Panc1 (cell line): Measurements from ENCODE around the gene H2AZ2. TPM values are rescaled to one million over a fixed set of nuclear protein-coding genes. Genes with fewer than 3 reads are reported as not detected.

Source experiments
- ATAC-seq: fragments of 200-7000 bp; cut with Tn5 transposase; 2 replicates; pipeline ENCODE4 v1.9.1; 2020; ENCODE audit warnings: mild to moderate bottlenecking, moderate library complexity
- BruUV-seq: library from RNA; stranded (reverse); fragments of 400-500 nt; replicated peaks from 2 replicates; lab custom pipeline; 2021; lab: Mats Ljungman, UMichigan
- CTCF ChIA-PET: fragments of 300-600 bp; sonication (Branson Sonifier 250); formaldehyde crosslinking; loops from one replicate; lab custom pipeline; 2022; ENCODE audit warnings: antibody characterized with exemption; lab: Charles Lee
- POLR2A ChIA-PET: fragments of 300-600 bp; sonication (Branson Sonifier 250); formaldehyde crosslinking; loops from one replicate; lab custom pipeline; 2022; ENCODE audit warnings: antibody characterized with exemption; lab: Charles Lee
- DNase-seq: peaks from one replicate; pipeline ENCODE4 v3.0.0-alpha.2; 2010; ENCODE audit warnings: low read depth, low spot score
- H3K27ac ChIP-seq: 2 replicates; pipeline ENCODE4 v1.5.1; 2011; ENCODE audit warnings: mild to moderate bottlenecking, low read length, inconsistent platforms
- H3K27me3 ChIP-seq: fragments of 200-500 bp; sonication (Bioruptor generic); 2 replicates; pipeline ENCODE4 v1.6.0; 2014; ENCODE audit warnings: low read length, inconsistent platforms; ENCODE audit not compliant: control insufficient read depth, insufficient read depth
- H3K36me3 ChIP-seq: fragments of 200-500 bp; sonication (Bioruptor generic); 2 replicates; pipeline ENCODE4 v1.5.1; 2014; ENCODE audit warnings: inconsistent platforms, mild to moderate bottlenecking, low read length, moderate library complexity; ENCODE audit not compliant: control insufficient read depth, insufficient read depth
- H3K4me1 ChIP-seq: 2 replicates; pipeline ENCODE4 v1.5.1; 2011; ENCODE audit warnings: inconsistent platforms, mild to moderate bottlenecking, low read length, moderate library complexity; ENCODE audit not compliant: control insufficient read depth, insufficient read depth
- H3K4me3 ChIP-seq, 2 experiments: 2 replicates each; pipeline ENCODE4 v1.5.1; 2011 to 2012; ENCODE audit warnings: low read depth in 2 of 2, low read length in 2 of 2, mild to moderate bottlenecking in 2 of 2, inconsistent platforms in 1 of 2, moderate library complexity in 1 of 2
- H3K9me3 ChIP-seq: fragments of 200-500 bp; sonication (Bioruptor generic); 2 replicates; pipeline ENCODE4 v1.5.1; 2014; ENCODE audit warnings: low read depth, mild to moderate bottlenecking, inconsistent platforms, low read length, moderate library complexity; ENCODE audit not compliant: control insufficient read depth, insufficient read depth
- POLR2AphosphoS5 ChIP-seq: IDR thresholded peaks from 2 replicates; pipeline ENCODE4 v1.6.1; 2012; ENCODE audit warnings: mild to moderate bottlenecking, low read depth, low read length, moderate library complexity
- SIN3A ChIP-seq: IDR thresholded peaks from 2 replicates; pipeline ENCODE4 v1.6.1; 2012; ENCODE audit warnings: low read depth, mild to moderate bottlenecking, low read length, moderate library complexity, borderline replicate concordance; ENCODE audit not compliant: insufficient read depth
- TCF7L2 ChIP-seq: IDR thresholded peaks from 2 replicates; pipeline ENCODE4 v1.6.1; 2011; ENCODE audit warnings: mild to moderate bottlenecking, low read depth, low read length, inconsistent platforms
- in situ Hi-C: cut with HindIII; loops from 2 replicates; pipeline ENCODE4 v1.10.0; 2016; ENCODE audit warnings: low sequenced_read_pairs, low pct_unique_long_range_greater_than_20kb
- intact Hi-C: fragments of 100-400 bp; cut with micrococcal nuclease; formaldehyde crosslinking; loops from one replicate; pipeline ENCODE4 v1.10.0; 2022; ENCODE audit not compliant: unreplicated experiment
- total RNA-seq: library from RNA; stranded (reverse); gene quantifications from one replicate; pipeline ENCODE4 v1.2.1, GENCODE V29; 2021; ENCODE audit not compliant: unreplicated experiment
- TF ChIP-seq, protein P1 (sequence below): fragments of 450-650 bp; IDR thresholded peaks from 2 replicates; pipeline ENCODE4 v1.5.1; 2017; ENCODE audit warnings: mild to moderate bottlenecking
- TF ChIP-seq, protein P2 (sequence below), 2 experiments: IDR thresholded peaks; 2 replicates each; pipeline ENCODE4 v1.6.1; 2011 to 2012; ENCODE audit warnings: low read depth in 2 of 2, control low read depth in 1 of 2, low read length in 1 of 2, mild to moderate bottlenecking in 1 of 2, moderate library complexity in 1 of 2; ENCODE audit not compliant: insufficient read depth in 1 of 2

The H2AZ2 gene
- total RNA-seq, 1 experiment from 2014 or later: 319 TPM

DNA sequence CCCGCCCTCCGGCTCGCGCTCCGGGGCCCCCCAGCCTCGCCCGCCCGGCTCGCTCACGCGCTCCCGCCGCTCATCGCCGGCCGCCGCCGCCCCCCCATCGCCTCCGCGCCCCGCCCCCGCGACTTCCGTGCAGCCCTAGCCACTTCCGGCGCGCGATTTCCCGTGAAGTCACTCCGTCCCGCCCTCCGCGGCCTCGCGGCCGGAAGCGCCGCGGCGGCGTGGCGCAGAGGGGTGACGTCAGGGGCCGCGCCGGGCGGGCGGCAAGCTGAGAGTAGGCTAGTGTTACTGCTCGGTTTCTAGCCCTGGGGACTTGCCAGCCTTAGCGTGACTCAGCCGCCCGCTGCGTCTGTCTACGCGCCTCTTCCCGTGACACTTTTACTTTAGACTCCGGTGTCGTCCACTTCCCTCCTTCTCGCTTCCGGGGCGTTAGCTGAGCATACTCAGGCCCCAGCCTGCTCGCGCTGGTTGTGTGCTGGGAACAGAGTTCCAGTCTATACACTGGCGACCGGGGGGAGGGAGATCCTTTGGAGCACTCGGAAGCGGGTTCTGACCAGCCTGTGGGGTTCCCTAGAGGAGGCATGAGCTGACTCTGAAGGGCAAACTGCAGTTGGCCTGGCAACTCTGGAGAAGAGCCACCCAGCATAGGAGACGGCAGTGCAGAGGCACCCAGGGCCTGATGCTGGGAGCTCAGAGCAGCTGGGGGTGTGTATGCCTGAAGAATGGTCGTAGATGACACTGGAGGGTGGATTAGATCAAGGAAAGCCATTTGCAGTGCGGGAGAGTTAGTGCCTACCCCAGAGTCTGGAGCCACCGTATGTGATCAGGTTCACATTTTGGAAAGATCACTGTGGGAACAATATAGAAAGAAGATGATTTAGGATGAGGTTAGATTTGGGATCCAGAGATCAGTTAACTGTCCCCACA, 37.8 kb upstream of the H2AZ2 start, which contains the start of gene PURB:
TSS of gene PURB (minus strand) at position 137 of the 924 bp plus-strand sequence. CDS start 182 bp downstream, outside the sequence.
- Histone ChIP-seq H3K36me3 (peaks cover 6% of the 10 kb centered on the region), H3K9me3 (no peaks in the 10 kb centered on the region), H3K27ac (peak within 1 kb of the TSS; percentile 98), H3K27me3 (no peaks in the 10 kb centered on the region), H3K4me3 (peak within 1 kb of the TSS; percentile 81 to 83), H3K4me1 (peaks cover 37% of the 10 kb centered on the region)
- TSS peak; percentile 94 for BruUV-seq
- DNase-seq (peak; percentile 95), ATAC-seq (peak; percentile 97)
- TF ChIP-seq, protein P1, sequence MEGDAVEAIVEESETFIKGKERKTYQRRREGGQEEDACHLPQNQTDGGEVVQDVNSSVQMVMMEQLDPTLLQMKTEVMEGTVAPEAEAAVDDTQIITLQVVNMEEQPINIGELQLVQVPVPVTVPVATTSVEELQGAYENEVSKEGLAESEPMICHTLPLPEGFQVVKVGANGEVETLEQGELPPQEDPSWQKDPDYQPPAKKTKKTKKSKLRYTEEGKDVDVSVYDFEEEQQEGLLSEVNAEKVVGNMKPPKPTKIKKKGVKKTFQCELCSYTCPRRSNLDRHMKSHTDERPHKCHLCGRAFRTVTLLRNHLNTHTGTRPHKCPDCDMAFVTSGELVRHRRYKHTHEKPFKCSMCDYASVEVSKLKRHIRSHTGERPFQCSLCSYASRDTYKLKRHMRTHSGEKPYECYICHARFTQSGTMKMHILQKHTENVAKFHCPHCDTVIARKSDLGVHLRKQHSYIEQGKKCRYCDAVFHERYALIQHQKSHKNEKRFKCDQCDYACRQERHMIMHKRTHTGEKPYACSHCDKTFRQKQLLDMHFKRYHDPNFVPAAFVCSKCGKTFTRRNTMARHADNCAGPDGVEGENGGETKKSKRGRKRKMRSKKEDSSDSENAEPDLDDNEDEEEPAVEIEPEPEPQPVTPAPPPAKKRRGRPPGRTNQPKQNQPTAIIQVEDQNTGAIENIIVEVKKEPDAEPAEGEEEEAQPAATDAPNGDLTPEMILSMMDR: no peak
- TF ChIP-seq, protein P2, sequence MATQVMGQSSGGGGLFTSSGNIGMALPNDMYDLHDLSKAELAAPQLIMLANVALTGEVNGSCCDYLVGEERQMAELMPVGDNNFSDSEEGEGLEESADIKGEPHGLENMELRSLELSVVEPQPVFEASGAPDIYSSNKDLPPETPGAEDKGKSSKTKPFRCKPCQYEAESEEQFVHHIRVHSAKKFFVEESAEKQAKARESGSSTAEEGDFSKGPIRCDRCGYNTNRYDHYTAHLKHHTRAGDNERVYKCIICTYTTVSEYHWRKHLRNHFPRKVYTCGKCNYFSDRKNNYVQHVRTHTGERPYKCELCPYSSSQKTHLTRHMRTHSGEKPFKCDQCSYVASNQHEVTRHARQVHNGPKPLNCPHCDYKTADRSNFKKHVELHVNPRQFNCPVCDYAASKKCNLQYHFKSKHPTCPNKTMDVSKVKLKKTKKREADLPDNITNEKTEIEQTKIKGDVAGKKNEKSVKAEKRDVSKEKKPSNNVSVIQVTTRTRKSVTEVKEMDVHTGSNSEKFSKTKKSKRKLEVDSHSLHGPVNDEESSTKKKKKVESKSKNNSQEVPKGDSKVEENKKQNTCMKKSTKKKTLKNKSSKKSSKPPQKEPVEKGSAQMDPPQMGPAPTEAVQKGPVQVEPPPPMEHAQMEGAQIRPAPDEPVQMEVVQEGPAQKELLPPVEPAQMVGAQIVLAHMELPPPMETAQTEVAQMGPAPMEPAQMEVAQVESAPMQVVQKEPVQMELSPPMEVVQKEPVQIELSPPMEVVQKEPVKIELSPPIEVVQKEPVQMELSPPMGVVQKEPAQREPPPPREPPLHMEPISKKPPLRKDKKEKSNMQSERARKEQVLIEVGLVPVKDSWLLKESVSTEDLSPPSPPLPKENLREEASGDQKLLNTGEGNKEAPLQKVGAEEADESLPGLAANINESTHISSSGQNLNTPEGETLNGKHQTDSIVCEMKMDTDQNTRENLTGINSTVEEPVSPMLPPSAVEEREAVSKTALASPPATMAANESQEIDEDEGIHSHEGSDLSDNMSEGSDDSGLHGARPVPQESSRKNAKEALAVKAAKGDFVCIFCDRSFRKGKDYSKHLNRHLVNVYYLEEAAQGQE (IDR thresholded peaks at IDR 0.05; ENCODE audit: insufficient read depth in 1 of 2, low read depth in 2 of 2, low read length in 1 of 2): no peak
- peak; percentile 90 for TF ChIP-seq POLR2AphosphoS5
- peak; percentile 88; the same call in 1 of the 2 replicates for TF ChIP-seq SIN3A
- peak; percentile 57; the same call in 1 of the 2 replicates for TF ChIP-seq TCF7L2
- ChIA-PET POLR2A (interaction anchor here (0.5 to 1.1 kb wide), 8 partner anchors 9 to 749 kb away, joined by 3 to 8 read pairs (median 5); partner anchors contain the start of gene CCM2), CTCF (no interaction called here)
- in situ Hi-C loops (no loop called here), intact Hi-C loops (no loop called here)

DNA sequence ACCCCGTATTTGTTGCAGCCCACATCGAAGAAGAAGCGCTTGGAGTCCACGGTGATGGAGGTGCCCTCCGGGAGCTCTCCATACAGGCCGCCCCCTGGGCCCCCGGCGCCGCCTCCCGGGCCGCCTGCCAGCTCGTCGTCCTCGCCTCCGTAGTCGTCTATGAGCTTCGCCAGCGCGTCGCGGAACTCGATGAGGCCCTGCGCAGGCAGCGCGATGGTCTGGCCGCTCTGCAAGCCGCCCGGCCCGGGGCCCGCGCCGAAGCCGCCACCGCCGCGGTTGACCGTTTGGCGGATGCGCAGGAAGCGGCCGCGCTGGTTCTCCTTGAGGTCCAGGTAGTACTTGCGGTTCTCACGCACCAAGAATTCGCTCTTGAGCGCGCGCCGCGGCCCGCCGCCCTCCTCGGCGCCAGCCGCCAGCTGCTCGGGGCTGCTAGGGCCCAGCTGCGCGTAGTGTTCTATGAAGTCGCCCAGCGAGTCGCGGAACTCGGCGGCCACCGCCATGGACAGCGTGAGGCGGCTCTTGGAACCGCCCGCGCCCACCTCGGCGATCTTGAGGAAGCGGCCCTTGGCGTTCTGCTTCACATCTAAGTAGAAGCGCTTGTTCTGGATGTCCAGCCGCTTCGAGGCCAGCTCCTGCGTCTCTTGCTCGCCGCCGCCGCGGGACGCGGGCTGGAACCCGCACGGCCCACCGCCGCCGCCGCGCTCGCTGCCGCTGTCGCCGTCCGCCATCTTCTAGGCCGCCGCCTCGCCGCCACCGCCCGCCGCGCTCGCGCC, 36.9 kb upstream of the H2AZ2 start:
- DNase-seq: no peak
- Histone ChIP-seq H3K36me3 (peaks cover 6% of the 10 kb centered on the region), H3K9me3 (no peaks in the 10 kb centered on the region), H3K27ac (peak overlapping the region; percentile 83), H3K4me3 (peak overlapping the region; percentile 81 to 83), H3K4me1 (peaks cover 42% of the 10 kb centered on the region), H3K27me3 (no peaks in the 10 kb centered on the region)
- ChIA-PET CTCF (no interaction called here), POLR2A (interaction anchor here (0.6 to 1.0 kb wide), 4 partner anchors 36 to 748 kb away, joined by 3 to 7 read pairs (median 4); no protein-coding TSS in a partner anchor)
- peak; percentile 64 for ATAC-seq
- BruUV-seq: no TSS peak
- intact Hi-C loops: loop anchor here (1.0 kb wide), 1 partner anchor 9 kb away; no protein-coding TSS in a partner anchor
- in situ Hi-C loops: no loop called here
- TF ChIP-seq, protein P1: no peak
- TF ChIP-seq TCF7L2: peak; percentile 8; the same call in 1 of the 2 replicates
- TF ChIP-seq, protein P2 (IDR thresholded peaks at IDR 0.05; ENCODE audit: insufficient read depth in 1 of 2, low read depth in 2 of 2, low read length in 1 of 2): no peak
- no peak for TF ChIP-seq POLR2AphosphoS5
- 0 out of 2 replicates have a peak, but pooled peaks have one; percentile 29 for TF ChIP-seq SIN3A
